Measurements from ENCODE around the gene XYLT1. TPM values are rescaled to one million over a fixed set of nuclear protein-coding genes. Genes with fewer than 3 reads are reported as not detected.

The XYLT1 gene
- total and polyA plus RNA-seq, 2 experiments from 2014 or later, result 4.5 to 26.3 TPM

DNA sequence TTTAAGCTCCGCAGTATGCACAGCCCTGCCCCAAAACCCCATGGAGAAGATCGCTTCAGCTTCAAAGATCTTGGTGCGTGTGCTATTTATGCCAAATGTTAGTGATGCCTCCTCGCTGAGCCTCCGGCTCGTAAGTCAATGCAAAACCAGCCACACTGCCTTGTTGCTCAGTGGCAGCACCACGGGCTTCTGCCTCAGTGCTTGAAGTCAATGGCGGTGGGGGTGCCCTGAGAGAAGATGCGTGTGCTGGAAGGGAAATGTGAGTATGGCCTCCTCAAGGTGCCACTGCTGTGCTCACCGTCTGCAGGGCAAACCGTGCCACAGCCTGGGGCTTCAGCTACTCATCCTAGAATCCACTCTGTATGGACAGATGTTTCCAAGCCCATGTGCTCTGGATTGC lies 121.9 kb downstream of the XYLT1 start:
- DNase-seq, result no peak
- peaks cover 25% of the 10 kb centered on the region for H3K4me1 ChIP-seq (ENCODE audit: insufficient read depth)
- no peaks in the 10 kb centered on the region for H3K9me3 ChIP-seq (ENCODE audit: low read depth)
- no peak overlapping the region for H3K4me2 ChIP-seq (ENCODE audit: unreplicated experiment)
- no peaks in the 10 kb centered on the region for H4K20me1 ChIP-seq (ENCODE audit: insufficient read depth)
- H2AFZ ChIP-seq, result no peak overlapping the region
- no peaks in the 10 kb centered on the region for H3K9me2 ChIP-seq (ENCODE audit: insufficient read depth)
- no peaks in the 10 kb centered on the region for H3K27me3 ChIP-seq (replicated peaks; ENCODE audit: insufficient read depth)
- no peaks in the 10 kb centered on the region for H3K36me3 ChIP-seq (ENCODE audit: low read depth)
- 94 to 97% methylated on average over 11 of the region's 11 CpGs for WGBS, 2 experiments (ENCODE audit: low coverage in 1 of 2, low lambda C conversion rate in 2 of 2, missing lambda C conversion rate in 2 of 2)
- H3K79me2 ChIP-seq (ENCODE audit: insufficient read depth), result peaks cover 68% of the 10 kb centered on the region
- H3K27ac ChIP-seq, result no peak overlapping the region
- H3F3A ChIP-seq (ENCODE audit: insufficient read depth), result peaks cover 16% of the 10 kb centered on the region
- no peak overlapping the region for H3K4me3 ChIP-seq
- H3K9ac ChIP-seq, result no peak overlapping the region
- no peak for TF ChIP-seq EZH2 (IDR thresholded peaks at IDR 0.05; ENCODE audit: insufficient read depth, poor library complexity, severe bottlenecking)
- TF ChIP-seq EZH2phosphoT487 (IDR thresholded peaks at IDR 0.05; ENCODE audit: insufficient read depth, low read depth), result no peak
- in situ Hi-C loops (cut with MboI), result no loop called here

DNA sequence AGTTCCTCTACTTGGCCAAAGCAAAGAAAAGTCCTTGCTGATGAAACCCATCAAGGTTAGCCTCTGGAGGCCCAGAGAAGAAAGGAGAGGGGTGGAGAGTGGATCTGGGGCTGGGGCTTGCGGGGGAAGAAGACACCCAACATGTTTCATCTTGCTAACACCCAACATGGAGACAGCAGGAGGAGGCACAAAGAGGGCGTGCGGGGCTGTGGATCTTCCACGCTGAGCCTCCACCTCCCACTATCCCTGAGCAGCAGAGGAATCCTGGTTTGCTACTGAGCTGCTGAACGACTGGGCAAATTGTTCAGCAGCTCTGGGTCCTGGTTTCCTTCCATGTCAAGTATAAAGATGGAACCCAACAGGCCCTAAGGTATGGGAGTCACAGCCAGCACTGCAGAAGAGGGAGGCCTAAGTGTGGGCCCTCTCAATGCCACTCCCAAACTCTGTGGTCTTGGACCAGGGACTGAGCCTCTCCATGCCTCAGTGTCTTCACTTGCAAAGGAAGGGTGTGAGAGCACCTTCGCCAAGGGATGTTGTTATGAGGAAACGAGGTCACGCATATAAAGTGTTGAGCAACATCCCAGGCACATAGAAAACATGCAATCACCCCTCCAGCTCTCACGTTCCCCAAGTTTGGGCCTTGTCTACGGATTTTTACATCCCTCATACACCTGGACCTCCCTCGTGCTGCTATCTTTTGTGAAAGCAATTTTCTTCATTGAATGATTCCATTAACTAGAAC lies 122.5 kb downstream of the XYLT1 start:
- Histone ChIP-seq H3K36me3 (ENCODE audit: low read depth) (no peaks in the 10 kb centered on the region), H3K4me1 (ENCODE audit: insufficient read depth) (peaks cover 25% of the 10 kb centered on the region), H3K27ac (no peak overlapping the region), H3K9ac (no peak overlapping the region), H3K9me3 (ENCODE audit: low read depth) (no peaks in the 10 kb centered on the region), H3K4me3 (no peak overlapping the region), H3K79me2 (ENCODE audit: insufficient read depth) (peaks cover 68% of the 10 kb centered on the region), H3F3A (ENCODE audit: insufficient read depth) (peaks cover 21% of the 10 kb centered on the region), H4K20me1 (ENCODE audit: insufficient read depth) (no peaks in the 10 kb centered on the region), H3K4me2 (ENCODE audit: unreplicated experiment) (no peak overlapping the region), H2AFZ (no peak overlapping the region), H3K27me3 (replicated peaks; ENCODE audit: insufficient read depth) (no peaks in the 10 kb centered on the region), H3K9me2 (ENCODE audit: insufficient read depth) (no peaks in the 10 kb centered on the region)
- in situ Hi-C loops (cut with MboI), result no loop called here
- TF ChIP-seq EZH2 (IDR thresholded peaks at IDR 0.05; ENCODE audit: insufficient read depth, poor library complexity, severe bottlenecking), result no peak
- TF ChIP-seq EZH2phosphoT487 (IDR thresholded peaks at IDR 0.05; ENCODE audit: insufficient read depth, low read depth), result no peak
- no peak for DNase-seq
- 90 to 91% methylated on average over 11 of the region's 11 CpGs for WGBS, 2 experiments (ENCODE audit: low coverage in 1 of 2, low lambda C conversion rate in 2 of 2, missing lambda C conversion rate in 2 of 2)

DNA sequence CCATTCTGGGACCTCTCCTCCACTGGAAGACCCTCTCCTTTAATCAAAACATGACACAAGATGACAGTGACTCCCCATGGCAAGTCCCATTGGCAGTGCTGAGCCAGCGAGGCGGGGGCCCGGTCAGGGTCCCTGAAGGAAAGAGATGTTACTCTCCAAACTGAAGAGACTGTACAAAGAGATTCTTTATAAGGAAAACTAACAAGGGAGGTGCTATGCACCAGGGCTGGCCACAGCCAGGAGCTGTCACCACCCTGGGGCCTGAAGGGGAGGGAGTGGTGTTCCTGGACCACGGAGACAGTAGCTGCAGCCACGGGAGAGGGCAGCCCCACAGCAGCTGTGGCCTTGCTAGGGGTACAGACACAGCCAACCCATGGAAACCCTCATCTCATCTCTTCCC lies 123.1 kb downstream of the XYLT1 start:
- no peaks in the 10 kb centered on the region for H4K20me1 ChIP-seq (ENCODE audit: insufficient read depth)
- H3K9ac ChIP-seq, result no peak overlapping the region
- no peak overlapping the region for H2AFZ ChIP-seq
- no peak overlapping the region for H3K27ac ChIP-seq
- no peaks in the 10 kb centered on the region for H3K27me3 ChIP-seq (replicated peaks; ENCODE audit: insufficient read depth)
- H3K9me2 ChIP-seq (ENCODE audit: insufficient read depth), result no peaks in the 10 kb centered on the region
- no peaks in the 10 kb centered on the region for H3K36me3 ChIP-seq (ENCODE audit: low read depth)
- DNase-seq, result no peak
- H3K4me3 ChIP-seq, result no peak overlapping the region
- H3F3A ChIP-seq (ENCODE audit: insufficient read depth), result peaks cover 21% of the 10 kb centered on the region
- WGBS, 2 experiments (ENCODE audit: low coverage in 1 of 2, low lambda C conversion rate in 2 of 2, missing lambda C conversion rate in 2 of 2), result 47 to 54% methylated on average over 5 of the region's 5 CpGs
- in situ Hi-C loops (cut with MboI), result no loop called here
- H3K79me2 ChIP-seq (ENCODE audit: insufficient read depth), result peaks cover 68% of the 10 kb centered on the region
- H3K4me1 ChIP-seq (ENCODE audit: insufficient read depth), result peaks cover 25% of the 10 kb centered on the region
- no peaks in the 10 kb centered on the region for H3K9me3 ChIP-seq (ENCODE audit: low read depth)
- no peak overlapping the region for H3K4me2 ChIP-seq (ENCODE audit: unreplicated experiment)
- TF ChIP-seq EZH2 (IDR thresholded peaks at IDR 0.05; ENCODE audit: insufficient read depth, poor library complexity, severe bottlenecking), result no peak
- no peak for TF ChIP-seq EZH2phosphoT487 (IDR thresholded peaks at IDR 0.05; ENCODE audit: insufficient read depth, low read depth)

DNA sequence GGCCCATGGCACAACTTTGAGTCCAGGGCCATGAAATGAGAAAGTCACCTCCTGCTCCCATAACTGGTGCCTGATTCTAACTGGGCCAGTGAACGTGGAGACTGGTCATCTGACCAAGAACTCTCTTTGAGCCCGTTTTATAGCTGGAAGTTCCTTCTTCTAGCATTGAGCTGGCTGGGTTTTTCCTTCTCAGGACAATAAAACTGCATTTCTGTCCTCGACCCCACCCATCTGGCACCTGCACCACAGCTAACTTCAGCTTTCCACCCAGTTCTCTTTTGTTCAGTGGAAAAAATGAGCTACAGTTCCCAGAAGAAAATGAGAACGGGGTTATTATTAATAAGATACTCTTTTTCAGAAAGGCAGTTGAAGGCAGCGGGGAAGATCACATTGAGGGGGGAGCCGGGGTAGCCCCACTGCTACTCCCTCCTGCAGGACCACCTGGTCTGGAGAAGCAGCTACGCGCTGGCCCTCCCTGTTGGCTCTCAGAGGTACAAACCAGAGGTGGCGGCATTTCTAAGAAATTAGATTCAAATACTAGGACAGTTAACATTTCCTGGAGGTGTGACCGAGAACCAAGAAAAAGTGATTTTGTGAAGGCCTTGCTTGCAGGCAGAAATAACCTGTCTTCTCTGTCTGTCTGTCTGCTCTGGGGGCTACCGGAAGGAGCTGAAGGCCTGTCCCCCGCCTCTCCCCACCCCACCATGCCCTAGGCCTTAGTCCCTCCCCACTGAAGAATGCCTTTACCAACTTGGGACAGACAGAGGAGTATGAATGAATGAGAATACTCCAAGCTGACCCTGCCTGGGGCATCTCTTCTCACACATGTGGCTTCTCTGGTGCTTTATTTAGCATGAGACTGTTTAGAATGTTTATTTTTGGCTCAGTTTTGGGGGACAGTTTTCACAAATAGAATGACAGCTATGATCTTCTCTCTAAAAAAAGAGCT lies 123.9 kb downstream of the XYLT1 start:
- 65 to 70% methylated on average over 12 of the region's 12 CpGs for WGBS, 2 experiments (ENCODE audit: low coverage in 1 of 2, low lambda C conversion rate in 2 of 2, missing lambda C conversion rate in 2 of 2)

More for the DNA sequence above, 123.9 kb downstream of the XYLT1 start:
- Histone ChIP-seq H3K4me2 (ENCODE audit: unreplicated experiment) (no peak overlapping the region), H3K36me3 (ENCODE audit: low read depth) (no peaks in the 10 kb centered on the region), H3K4me1 (ENCODE audit: insufficient read depth) (peaks cover 25% of the 10 kb centered on the region), H3K9me3 (ENCODE audit: low read depth) (no peaks in the 10 kb centered on the region), H2AFZ (no peak overlapping the region), H3K4me3 (no peak overlapping the region), H3F3A (ENCODE audit: insufficient read depth) (peaks cover 21% of the 10 kb centered on the region), H3K79me2 (ENCODE audit: insufficient read depth) (peaks cover 68% of the 10 kb centered on the region), H3K27ac (no peak overlapping the region), H3K9me2 (ENCODE audit: insufficient read depth) (no peaks in the 10 kb centered on the region), H3K27me3 (replicated peaks; ENCODE audit: insufficient read depth) (no peaks in the 10 kb centered on the region), H3K9ac (no peak overlapping the region), H4K20me1 (ENCODE audit: insufficient read depth) (no peaks in the 10 kb centered on the region)
- TF ChIP-seq EZH2phosphoT487 (IDR thresholded peaks at IDR 0.05; ENCODE audit: insufficient read depth, low read depth) (no peak), EZH2 (IDR thresholded peaks at IDR 0.05; ENCODE audit: insufficient read depth, poor library complexity, severe bottlenecking) (no peak)
- in situ Hi-C loops (cut with MboI), result no loop called here
- DNase-seq, result no peak
